CD14-positive monocyte (primary cell): ENCODE results near the gene GOSR1. TPM values are rescaled to one million over a fixed set of nuclear protein-coding genes. Genes with fewer than 3 reads are reported as not detected.
"Not testable (repeated sequence)": the region's sequence is repeated elsewhere in the genome, so short reads cannot be mapped to it uniquely, and the experiment has no call there.

Experiments used
- DNase-seq, 3 donors: peaks; one replicate each; pipeline ENCODE4 v3.0.0-alpha.2; 2011 to 2022
- H2AFZ ChIP-seq: 2 replicates; pipeline ENCODE4 v1.6.0; 2012; ENCODE audit warnings: mild to moderate bottlenecking, low read depth, low read length, inconsistent platforms; ENCODE audit not compliant: insufficient read depth, poor library complexity, severe bottlenecking
- H3K27ac ChIP-seq, 2 donors: 1 replicate in 1 of 2; 2 replicates in 1 of 2; pipeline ENCODE4 v1.5.1; 2012 to 2013; ENCODE audit warnings: low read length in 2 of 2, control low read depth in 1 of 2, inconsistent platforms in 1 of 2, low read depth in 1 of 2, mild to moderate bottlenecking in 1 of 2
- H3K27me3 ChIP-seq, 2 donors: one replicate each; pipeline versions ENCODE4 v1.6.0 to v1.6.1; 2011 to 2013; ENCODE audit warnings: low read length in 2 of 2; ENCODE audit not compliant: control insufficient read depth in 2 of 2, insufficient read depth in 2 of 2
- H3K36me3 ChIP-seq, 2 donors: replicated peaks in 1 of 2; 1 replicate in 1 of 2; 2 replicates in 1 of 2; pipeline versions ENCODE4 v1.5.1 to v1.6.1; 2012 to 2013; ENCODE audit warnings: low read length in 2 of 2, control low read depth in 1 of 2, inconsistent platforms in 1 of 2, mild to moderate bottlenecking in 1 of 2; ENCODE audit not compliant: insufficient read depth in 2 of 2, control insufficient read depth in 1 of 2
- H3K4me1 ChIP-seq, 2 donors: 1 replicate in 1 of 2; 2 replicates in 1 of 2; pipeline versions ENCODE4 v1.5.1 to v1.6.1; 2012 to 2013; ENCODE audit warnings: low read length in 2 of 2, control low read depth in 1 of 2, inconsistent platforms in 1 of 2, mild to moderate bottlenecking in 1 of 2, moderate library complexity in 1 of 2; ENCODE audit not compliant: insufficient read depth in 2 of 2, control insufficient read depth in 1 of 2
- H3K4me2 ChIP-seq: replicated peaks from 2 replicates; pipeline ENCODE3; 2012; ENCODE audit warnings: low read length, moderate library complexity, mild to moderate bottlenecking; ENCODE audit not compliant: poor library complexity, severe bottlenecking; ENCODE audit errors: extremely low read depth
- H3K4me3 ChIP-seq, 3 experiments: fragments of 200-600 bp in 1 of 3; sonication (generic) in 1 of 3; replicated peaks in 1 of 3; 1 replicate in 2 of 3; 2 replicates in 1 of 3; pipeline ENCODE4 v1.5.1; 2011 to 2013; ENCODE audit warnings: low read length in 3 of 3, mild to moderate bottlenecking in 3 of 3, control low read depth in 2 of 3, low read depth in 2 of 3, inconsistent platforms in 1 of 3, moderate library complexity in 1 of 3
- H3K79me2 ChIP-seq: 2 replicates; pipeline ENCODE4 v1.6.0; 2012; ENCODE audit warnings: mild to moderate bottlenecking, control low read depth, inconsistent platforms, low read length, moderate library complexity; ENCODE audit not compliant: insufficient read depth
- H3K9ac ChIP-seq: 2 replicates; pipeline ENCODE4 v1.6.0; 2017; ENCODE audit warnings: low read length, mild to moderate bottlenecking; ENCODE audit not compliant: insufficient read depth, poor library complexity, severe bottlenecking
- H3K9me3 ChIP-seq, 2 donors: replicated peaks in 1 of 2; 1 replicate in 1 of 2; 2 replicates in 1 of 2; pipeline versions ENCODE4 v1.5.1 to v1.6.1; 2012 to 2013; ENCODE audit warnings: low read length in 2 of 2, control low read depth in 1 of 2; ENCODE audit not compliant: control insufficient read depth in 1 of 2, insufficient read depth in 1 of 2
- H4K20me1 ChIP-seq: 2 replicates; pipeline ENCODE4 v1.6.0; 2012; ENCODE audit warnings: mild to moderate bottlenecking, low read length, control low read depth, moderate library complexity; ENCODE audit not compliant: insufficient read depth
- H3K27ac Mint-ChIP-seq, 7 donors: one replicate each; pipeline ENCODE4 v1.8.0; 2020; ENCODE audit warnings: mild to moderate bottlenecking in 7 of 7, mixed read lengths in 7 of 7, moderate library complexity in 6 of 7, inconsistent platforms in 2 of 7
- H3K27me3 Mint-ChIP-seq, 3 donors: one replicate each; pipeline ENCODE4 v1.8.0; 2021 to 2022; ENCODE audit warnings: low read depth in 3 of 3, mild to moderate bottlenecking in 3 of 3, mixed read lengths in 3 of 3, moderate library complexity in 3 of 3, inconsistent platforms in 1 of 3
- H3K36me3 Mint-ChIP-seq, 2 donors: one replicate each; pipeline ENCODE4 v1.8.0; 2020; ENCODE audit warnings: mixed read lengths in 2 of 2, inconsistent platforms in 1 of 2, mild to moderate bottlenecking in 1 of 2
- H3K4me1 Mint-ChIP-seq: one replicate; pipeline ENCODE4 v1.8.0; 2020; ENCODE audit warnings: mild to moderate bottlenecking, mixed read lengths
- H3K4me3 Mint-ChIP-seq, 2 donors: one replicate each; pipeline ENCODE4 v1.8.0; 2020; ENCODE audit warnings: mild to moderate bottlenecking in 2 of 2, mixed read lengths in 2 of 2, moderate library complexity in 1 of 2
- H3K9me3 Mint-ChIP-seq, 7 donors: one replicate each; pipeline ENCODE4 v1.8.0; 2020 to 2022; ENCODE audit warnings: mixed read lengths in 7 of 7, mild to moderate bottlenecking in 6 of 7, moderate library complexity in 6 of 7, inconsistent platforms in 2 of 7
- WGBS: methylation state at CpG from one replicate; pipeline ENCODE4 v1.1.5; 2013; ENCODE audit warnings: missing lambda C conversion rate; ENCODE audit not compliant: insufficient coverage; 5-methylcytosine and 5-hydroxymethylcytosine counted together
- intact Hi-C, 2 donors: fragments of 100-400 bp; cut with micrococcal nuclease; formaldehyde crosslinking; loops; one replicate each; pipeline versions ENCODE4 v1.15.0 to v1.15.1; 2023
- polyA plus RNA-seq, 3 donors: library from polyadenylated mRNA; depleted of rRNA in 1 of 3; unstranded in 2 of 3; stranded (reverse) in 1 of 3; fragments of 300-500 nt in 2 of 3; fragments of >200 nt in 1 of 3; fragmentation: Illumina TruSeq in 2 of 3; gene quantifications; 1 replicate in 2 of 3; 2 replicates in 1 of 3; pipeline ENCODE4 v1.2.3, GENCODE V29; 2012 to 2021
- TF ChIP-seq, protein P1 (sequence below): fragments of 200-600 bp; IDR thresholded peaks from one replicate; pipeline ENCODE4 v1.8.0; 2022; ENCODE audit warnings: antibody characterized with exemption, mild to moderate bottlenecking

Gene GOSR1
- polyA plus RNA-seq, 3 donors = 12.6 to 35.7 (median 20.9) TPM

DNA sequence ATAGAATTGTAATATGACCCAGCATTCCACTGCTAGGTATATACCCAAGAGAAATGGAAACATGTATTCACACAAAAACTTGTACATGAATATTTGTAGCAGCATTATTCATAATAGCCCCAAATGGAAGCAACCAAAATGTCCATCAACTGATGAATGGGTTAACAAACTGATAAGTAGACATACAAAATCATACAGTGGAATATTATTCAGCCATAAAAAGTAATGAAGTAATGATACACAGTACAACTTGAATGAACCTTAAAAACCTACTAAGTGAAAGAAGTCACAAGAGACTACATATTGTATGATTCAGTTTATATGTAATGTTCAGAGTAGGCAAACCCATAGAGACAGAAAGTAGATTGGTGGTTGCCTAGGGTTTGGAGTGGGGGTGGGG is 40.5 kb upstream of the GOSR1 start:
- Mint-ChIP-seq H3K27ac (no peak overlapping the region), H3K9me3 (peaks cover 0 to 3% (median 1%) of the 10 kb centered on the region in 7 donors), H3K4me3 (no peak overlapping the region), H3K36me3 (peaks cover 48% of the 10 kb centered on the region in 2 donors), H3K27me3 (no peaks in the 10 kb centered on the region), H3K4me1 (peaks cover 12% of the 10 kb centered on the region)
- H3K27me3 ChIP-seq = no peaks in the 10 kb centered on the region
- no peak overlapping the region for H3K4me3 ChIP-seq
- H3K9ac ChIP-seq = no peak overlapping the region
- peaks cover 32 to 67% of the 10 kb centered on the region in 2 donors for H3K36me3 ChIP-seq
- no peaks in the 10 kb centered on the region for H4K20me1 ChIP-seq
- peaks cover 5% of the 10 kb centered on the region in 2 donors for H3K4me1 ChIP-seq
- H2AFZ ChIP-seq = no peak overlapping the region
- H3K4me2 ChIP-seq = no peak overlapping the region
- no peaks in the 10 kb centered on the region for H3K9me3 ChIP-seq
- H3K79me2 ChIP-seq = no peaks in the 10 kb centered on the region
- H3K27ac ChIP-seq = no peak overlapping the region
- TF ChIP-seq, protein P1, sequence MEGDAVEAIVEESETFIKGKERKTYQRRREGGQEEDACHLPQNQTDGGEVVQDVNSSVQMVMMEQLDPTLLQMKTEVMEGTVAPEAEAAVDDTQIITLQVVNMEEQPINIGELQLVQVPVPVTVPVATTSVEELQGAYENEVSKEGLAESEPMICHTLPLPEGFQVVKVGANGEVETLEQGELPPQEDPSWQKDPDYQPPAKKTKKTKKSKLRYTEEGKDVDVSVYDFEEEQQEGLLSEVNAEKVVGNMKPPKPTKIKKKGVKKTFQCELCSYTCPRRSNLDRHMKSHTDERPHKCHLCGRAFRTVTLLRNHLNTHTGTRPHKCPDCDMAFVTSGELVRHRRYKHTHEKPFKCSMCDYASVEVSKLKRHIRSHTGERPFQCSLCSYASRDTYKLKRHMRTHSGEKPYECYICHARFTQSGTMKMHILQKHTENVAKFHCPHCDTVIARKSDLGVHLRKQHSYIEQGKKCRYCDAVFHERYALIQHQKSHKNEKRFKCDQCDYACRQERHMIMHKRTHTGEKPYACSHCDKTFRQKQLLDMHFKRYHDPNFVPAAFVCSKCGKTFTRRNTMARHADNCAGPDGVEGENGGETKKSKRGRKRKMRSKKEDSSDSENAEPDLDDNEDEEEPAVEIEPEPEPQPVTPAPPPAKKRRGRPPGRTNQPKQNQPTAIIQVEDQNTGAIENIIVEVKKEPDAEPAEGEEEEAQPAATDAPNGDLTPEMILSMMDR = no peak
- intact Hi-C loops = no loop called here
- no peak for DNase-seq

DNA sequence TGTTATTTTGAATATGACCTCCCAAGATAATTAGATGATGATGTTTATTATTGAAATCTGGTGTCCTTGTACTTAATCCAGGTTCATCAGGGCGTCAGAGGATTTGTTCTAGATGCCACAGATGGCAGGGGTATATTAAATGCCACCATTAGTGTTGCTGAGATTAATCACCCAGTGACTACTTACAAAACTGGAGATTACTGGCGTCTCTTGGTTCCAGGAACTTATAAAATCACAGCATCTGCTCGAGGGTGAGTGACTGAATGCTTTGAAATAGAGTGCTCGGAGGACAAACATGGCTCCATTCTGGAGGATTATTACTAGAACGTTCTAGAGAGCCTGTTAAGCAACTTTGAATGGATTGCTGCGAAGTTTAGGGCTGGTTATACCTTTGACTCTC is 33.5 kb upstream of the GOSR1 start:
- no peaks in the 10 kb centered on the region for H3K79me2 ChIP-seq
- no peak overlapping the region for H3K4me3 ChIP-seq
- 98% methylated on average over 5 of the region's 6 CpGs for WGBS
- H3K9me3 Mint-ChIP-seq = peaks cover 0 to 1% (median 0%) of the 10 kb centered on the region in 7 donors
- no peaks in the 10 kb centered on the region for H3K27me3 Mint-ChIP-seq
- intact Hi-C loops = no loop called here
- no peak overlapping the region for H3K9ac ChIP-seq
- TF ChIP-seq, protein P1 = no peak
- no peak overlapping the region for H3K4me2 ChIP-seq
- peaks cover 47 to 53% of the 10 kb centered on the region in 2 donors for H3K36me3 Mint-ChIP-seq
- no peaks in the 10 kb centered on the region for H3K9me3 ChIP-seq
- H4K20me1 ChIP-seq = no peaks in the 10 kb centered on the region
- H3K36me3 ChIP-seq = peaks cover 35 to 60% of the 10 kb centered on the region in 2 donors
- no peak for DNase-seq
- peak overlapping the region in 1 of 7 donors; percentile 10 for H3K27ac Mint-ChIP-seq
- no peak overlapping the region for H3K27ac ChIP-seq
- H3K4me1 ChIP-seq = no peaks in the 10 kb centered on the region
- no peaks in the 10 kb centered on the region for H3K27me3 ChIP-seq
- H2AFZ ChIP-seq = no peak overlapping the region
- H3K4me1 Mint-ChIP-seq = no peaks in the 10 kb centered on the region
- no peak overlapping the region for H3K4me3 Mint-ChIP-seq

DNA sequence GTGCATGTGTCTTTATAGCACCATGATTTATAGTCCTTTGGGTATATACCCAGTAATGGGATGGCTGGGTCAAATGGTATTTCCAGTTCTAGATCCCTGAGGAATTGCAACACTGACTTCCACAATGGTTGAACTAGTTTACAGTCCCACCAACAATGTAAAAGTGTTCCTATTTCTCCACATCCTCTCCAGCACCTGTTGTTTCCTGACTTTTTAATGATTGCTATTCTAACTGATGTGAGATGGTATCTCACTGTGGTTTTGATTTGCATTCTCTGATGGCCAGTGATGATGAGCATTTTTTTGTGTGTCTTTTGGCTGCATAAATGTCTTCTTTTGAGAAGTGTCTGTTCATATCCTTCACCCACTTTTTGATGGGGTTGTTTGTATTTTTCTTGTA is 30.6 kb upstream of the GOSR1 start:
- H3K27me3 Mint-ChIP-seq, H3K27me3 ChIP-seq, H3K4me3 ChIP-seq, H3K4me3 Mint-ChIP-seq, intact Hi-C loops, H4K20me1 ChIP-seq, H3K27ac ChIP-seq, H3K27ac Mint-ChIP-seq, H3K4me1 Mint-ChIP-seq, H2AFZ ChIP-seq, H3K4me2 ChIP-seq, DNase-seq, H3K79me2 ChIP-seq, H3K4me1 ChIP-seq, H3K9me3 ChIP-seq, H3K9ac ChIP-seq, H3K9me3 Mint-ChIP-seq: not testable (repeated sequence)
- peaks cover 72 to 78% of the 10 kb centered on the region in 2 donors for H3K36me3 Mint-ChIP-seq
- peaks cover 58 to 85% of the 10 kb centered on the region in 2 donors for H3K36me3 ChIP-seq
